CD4-positive, alpha-beta T cell treated with Interleukin-17A for 4 hours (primary cell): ENCODE measurements around the gene MYO7A.

Source experiments
- DNase-seq: peaks from one replicate; pipeline ENCODE4 v3.0.0-alpha.2; 2020; ENCODE audit warnings: mixed read lengths

MYO7A gene

DNA sequence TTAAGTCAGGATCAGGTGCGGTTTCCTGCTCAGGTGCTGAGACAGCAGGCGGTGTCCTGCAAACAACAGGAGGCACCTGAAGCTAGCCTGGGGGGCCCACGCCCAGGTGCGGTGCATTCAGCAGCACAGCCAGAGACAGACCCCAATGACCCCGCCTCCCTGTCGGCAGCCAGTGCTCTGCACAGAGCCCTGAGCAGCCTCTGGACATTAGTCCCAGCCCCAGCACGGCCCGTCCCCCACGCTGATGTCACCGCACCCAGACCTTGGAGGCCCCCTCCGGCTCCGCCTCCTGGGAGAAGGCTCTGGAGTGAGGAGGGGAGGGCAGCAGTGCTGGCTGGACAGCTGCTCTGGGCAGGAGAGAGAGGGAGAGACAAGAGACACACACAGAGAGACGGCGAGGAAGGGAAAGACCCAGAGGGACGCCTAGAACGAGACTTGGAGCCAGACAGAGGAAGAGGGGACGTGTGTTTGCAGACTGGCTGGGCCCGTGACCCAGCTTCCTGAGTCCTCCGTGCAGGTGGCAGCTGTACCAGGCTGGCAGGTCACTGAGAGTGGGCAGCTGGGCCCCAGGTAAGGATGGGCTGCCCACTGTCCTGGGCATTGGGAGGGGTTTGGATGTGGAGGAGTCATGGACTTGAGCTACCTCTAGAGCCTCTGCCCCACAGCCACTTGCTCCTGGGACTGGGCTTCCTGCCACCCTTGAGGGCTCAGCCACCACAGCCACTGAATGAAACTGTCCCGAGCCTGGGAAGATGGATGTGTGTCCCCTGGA is at the start of gene MYO7A:
Gene MYO7A (plus strand): TSS at position 327 of the 772 bp plus-strand sequence. CDS start 2,389 bp downstream, outside the sequence.
- DNase-seq = no peak

GRCh38 chr11:77079666-77080065 is 48.4 kb upstream of the MYO7A start:
- DNase-seq = no peak

- no peak for DNase-seq
These were observed 47.3 kb upstream of the MYO7A start for GRCh38 chr11:77080643-77081210.

- DNase-seq = peak; percentile 3
These were observed 46.6 kb upstream of the MYO7A start for GRCh38 chr11:77081381-77081851.

DNA sequence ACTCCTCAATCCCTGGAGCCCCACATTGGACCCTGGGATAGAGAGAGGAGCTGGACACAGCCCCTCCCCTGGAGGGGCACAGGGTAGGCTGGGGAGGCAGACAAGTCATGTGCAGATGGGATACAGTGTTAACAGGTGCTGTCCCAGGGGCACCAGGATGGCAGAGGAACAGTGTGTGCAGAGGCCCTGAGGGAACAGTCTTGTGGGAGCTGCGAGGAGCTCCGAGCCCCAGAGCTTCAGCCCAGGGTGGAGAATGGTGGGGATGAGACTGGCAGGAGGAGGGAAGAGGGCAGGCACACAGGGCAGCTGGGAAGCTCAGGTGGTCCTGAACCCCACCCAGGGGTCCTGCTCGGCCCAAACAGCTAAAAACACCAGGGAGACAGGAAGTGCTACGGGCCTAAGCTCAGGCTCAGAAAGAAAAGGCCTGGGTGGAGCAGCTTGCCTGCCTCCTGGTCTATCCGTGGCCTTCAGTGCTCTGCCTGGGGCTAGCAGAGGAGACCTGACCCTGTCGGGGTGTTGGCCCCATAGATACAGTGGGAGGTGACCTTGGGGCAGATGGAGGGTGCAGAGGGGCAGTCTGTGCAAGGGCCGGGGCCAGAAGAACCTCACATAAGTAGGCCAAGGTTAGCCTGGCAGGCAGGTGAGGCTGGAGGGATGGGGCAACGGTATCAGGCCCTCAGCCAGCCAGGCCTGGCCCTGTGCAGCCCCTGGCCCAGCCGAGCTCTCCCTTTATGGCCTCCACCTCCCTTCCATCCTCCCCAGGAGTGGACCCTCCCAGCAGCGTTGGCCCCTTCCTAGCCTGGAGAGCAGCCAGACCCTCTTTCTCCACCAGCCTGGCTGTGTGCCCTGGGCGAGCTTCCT is 45.8 kb upstream of the MYO7A start:
- DNase-seq = peak; percentile 6

DNA sequence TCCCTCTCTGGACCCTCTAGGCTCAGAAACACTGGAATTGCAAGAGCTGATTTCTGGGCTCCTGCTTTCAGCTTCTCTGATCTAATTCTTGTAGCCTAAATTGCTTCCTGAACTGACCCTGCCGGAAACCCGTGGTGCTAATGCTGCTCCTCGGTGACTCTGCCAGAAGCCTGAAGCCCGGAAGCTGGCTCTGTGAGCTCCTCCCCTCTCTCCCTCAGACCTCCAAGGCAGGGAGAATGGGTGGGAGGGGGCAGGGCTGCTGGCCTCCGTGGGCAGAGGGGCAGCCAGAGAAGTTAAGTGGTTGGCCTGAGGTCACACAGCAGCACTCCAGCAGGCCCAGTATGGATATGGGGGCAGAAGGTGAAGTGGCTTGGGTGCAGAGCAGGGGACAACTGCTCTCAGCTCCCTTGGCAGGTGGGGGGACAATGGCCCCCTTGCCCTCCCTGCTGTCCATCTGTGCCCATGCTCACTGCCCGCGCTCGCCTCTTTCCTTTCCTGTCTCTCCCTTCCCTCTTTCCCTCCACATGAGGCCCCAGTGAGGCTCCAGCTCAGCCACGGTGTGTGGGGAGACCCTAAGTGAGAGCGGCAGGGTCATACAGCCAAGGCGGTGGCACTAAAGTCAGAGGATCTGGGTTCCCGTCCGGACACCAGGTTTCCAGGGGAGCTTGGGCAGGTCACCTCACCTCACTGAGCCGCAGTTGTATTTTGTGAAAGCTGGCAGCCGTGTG is 45.0 kb upstream of the MYO7A start:
- DNase-seq = peak; percentile 74

- DNase-seq = peak; percentile 1
These were observed 44.3 kb upstream of the MYO7A start for GRCh38 chr11:77083566-77084245.

DNA sequence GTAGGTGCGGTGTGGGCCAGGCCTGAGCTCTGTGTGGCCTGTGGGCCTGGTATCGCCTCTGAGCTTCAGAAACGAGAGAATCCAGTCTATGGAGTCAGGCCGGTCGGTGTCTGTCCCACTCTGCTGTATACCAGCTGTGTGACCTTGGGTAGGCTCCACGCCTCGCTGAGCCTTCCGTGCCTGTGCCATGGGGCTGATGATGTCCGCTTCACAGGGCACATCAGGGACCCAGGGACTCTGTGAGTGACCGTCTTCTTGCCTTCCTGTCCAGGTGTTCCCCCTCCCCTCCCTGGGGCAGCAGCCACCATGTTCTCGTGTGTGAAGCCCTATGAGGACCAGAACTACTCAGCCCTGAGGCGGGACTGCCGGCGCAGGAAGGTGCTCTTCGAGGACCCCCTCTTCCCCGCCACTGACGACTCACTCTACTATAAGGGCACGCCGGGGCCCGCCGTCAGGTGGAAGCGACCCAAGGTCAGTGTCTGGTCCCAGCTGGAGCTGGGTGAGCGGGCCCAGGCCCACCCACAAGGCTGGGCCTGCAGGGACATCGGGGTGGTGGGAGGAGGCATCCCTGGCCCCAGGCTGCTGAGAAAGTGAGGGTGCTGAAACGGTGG is 43.4 kb upstream of the MYO7A start:
- DNase-seq = no peak

DNA sequence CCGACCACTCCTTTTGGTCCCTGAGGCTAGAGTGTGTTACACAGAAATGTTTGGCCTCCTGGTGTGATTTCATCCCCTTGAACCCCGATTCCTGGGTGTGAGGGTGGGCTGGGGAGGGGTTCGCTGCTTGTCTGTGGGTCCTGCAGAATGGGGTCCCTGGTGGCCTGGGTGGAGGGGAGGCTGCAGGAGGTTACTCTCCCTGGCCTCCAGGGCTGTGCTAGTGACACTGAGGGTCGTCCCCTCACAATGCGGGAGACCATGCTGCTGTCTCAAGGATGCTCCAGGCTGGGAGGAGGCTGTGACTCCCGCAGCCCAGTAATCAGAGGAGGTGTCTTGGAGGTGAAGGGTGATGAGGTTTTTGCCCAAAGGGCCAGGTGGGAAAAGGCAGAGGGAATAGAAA is 42.4 kb upstream of the MYO7A start:
- no peak for DNase-seq

GRCh38 chr11:77086521-77087472 is 41.2 kb upstream of the MYO7A start:
- DNase-seq = no peak

GRCh38 chr11:77087723-77088225 is 40.3 kb upstream of the MYO7A start:
- no peak for DNase-seq

- DNase-seq = no peak
These were observed 39.6 kb upstream of the MYO7A start for GRCh38 chr11:77088236-77089003.

GRCh38 chr11:77089004-77089545 is 39.0 kb upstream of the MYO7A start:
- no peak for DNase-seq

DNA sequence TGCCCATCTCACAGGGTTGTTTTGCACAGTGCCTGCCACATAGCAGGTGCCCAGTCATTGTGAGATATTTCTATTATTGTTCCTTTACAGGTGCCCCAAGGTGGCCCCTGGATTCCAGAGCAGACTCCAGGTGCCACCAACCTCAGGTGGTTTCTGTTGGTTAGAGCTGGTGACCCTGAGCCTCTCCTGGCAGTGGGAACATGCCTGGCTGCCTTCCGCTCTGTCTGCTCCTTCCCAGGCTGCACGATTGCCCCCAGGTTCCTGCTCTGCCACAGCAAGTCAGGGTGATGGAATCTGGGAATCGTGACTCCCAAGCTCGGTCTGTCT is 38.0 kb upstream of the MYO7A start:
- no peak for DNase-seq

GRCh38 chr11:77090373-77091111 is 37.5 kb upstream of the MYO7A start:
- DNase-seq = no peak

DNA sequence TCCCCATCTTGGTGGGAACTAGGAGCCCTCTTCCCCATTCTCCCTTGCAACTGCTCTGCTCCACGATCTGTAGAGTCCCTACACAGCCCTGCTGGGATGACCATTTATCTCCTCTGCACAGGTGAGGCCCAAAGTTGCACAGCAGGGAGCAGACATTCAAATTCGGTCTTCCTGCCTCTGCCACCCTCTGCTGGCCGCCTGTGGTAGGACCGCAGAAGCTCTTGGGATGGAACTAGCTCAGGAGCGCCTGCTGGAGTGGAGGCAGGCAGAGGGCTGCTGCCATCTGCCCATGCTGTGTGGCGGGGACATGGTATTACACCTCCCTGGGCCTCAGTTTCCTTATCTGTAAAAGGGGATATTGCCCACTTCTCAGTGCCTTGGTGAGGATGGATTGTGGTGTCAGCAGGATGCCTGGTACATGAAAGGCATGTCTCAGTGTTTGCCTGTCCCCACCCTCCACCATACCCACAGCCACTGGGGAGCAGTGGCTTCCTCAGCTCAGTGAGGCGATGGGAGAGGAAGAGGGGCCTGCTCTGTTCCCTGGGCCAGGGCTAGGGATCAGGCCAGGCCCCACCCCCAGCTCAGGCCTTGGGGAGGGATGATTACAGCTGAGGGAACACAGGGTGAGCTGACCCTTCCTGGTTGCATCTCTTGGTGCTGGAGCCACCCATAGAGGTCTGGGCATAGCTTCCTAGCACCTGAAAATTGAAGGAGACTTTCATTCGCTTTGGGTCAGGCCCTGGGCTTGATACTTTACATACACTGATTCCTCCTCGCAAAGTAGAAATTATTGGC is 36.7 kb upstream of the MYO7A start:
- peak; percentile 85 for DNase-seq

GRCh38 chr11:77092382-77092781 is 35.7 kb upstream of the MYO7A start:
- DNase-seq = no peak
